T-helper 17 cell (primary cell): Measurements from ENCODE around the gene CRB2. TPM values are rescaled to one million over a fixed set of nuclear protein-coding genes. Genes with fewer than 3 reads are reported as not detected.

Experiments
- ATAC-seq: fragments of 150-1000 bp; cut with Tn5 transposase; 2 replicates; pipeline ENCODE4 v1.10.0; 2021; ENCODE audit warnings: mild to moderate bottlenecking, moderate library complexity
- DNase-seq, 3 donors: peaks; one replicate each; pipeline versions ENCODE4 v3.0.0 to v3.0.0-alpha.2; 2020 to 2021
- H3K9me3 ChIP-seq: one replicate; pipeline ENCODE4 v1.7.0; 2013; ENCODE audit warnings: low read length, mild to moderate bottlenecking; ENCODE audit not compliant: control insufficient read depth, poor library complexity, severe bottlenecking
- H3K27ac Mint-ChIP-seq: one replicate; pipeline ENCODE4 v1.8.0; 2022; ENCODE audit warnings: mild to moderate bottlenecking, moderate library complexity, mixed read lengths
- H3K27me3 Mint-ChIP-seq: one replicate; pipeline ENCODE4 v1.8.0; 2022; ENCODE audit warnings: mixed read lengths
- H3K36me3 Mint-ChIP-seq: one replicate; pipeline ENCODE4 v1.8.0; 2022; ENCODE audit warnings: low read depth, mixed read lengths
- H3K4me1 Mint-ChIP-seq: one replicate; pipeline ENCODE4 v1.8.0; 2022; ENCODE audit warnings: mild to moderate bottlenecking, mixed read lengths
- H3K4me3 Mint-ChIP-seq: one replicate; pipeline ENCODE4 v1.8.0; 2022; ENCODE audit warnings: mild to moderate bottlenecking, moderate library complexity, mixed read lengths
- total RNA-seq, 4 donors: library from RNA in 2 of 4; stranded (reverse) in 2 of 4; gene quantifications; one replicate each; pipeline ENCODE4 v1.2.3 and lab custom pipeline; 2022 to 2026

The CRB2 gene
- total RNA-seq, 2 donors from 2014 or later = not detected

DNA sequence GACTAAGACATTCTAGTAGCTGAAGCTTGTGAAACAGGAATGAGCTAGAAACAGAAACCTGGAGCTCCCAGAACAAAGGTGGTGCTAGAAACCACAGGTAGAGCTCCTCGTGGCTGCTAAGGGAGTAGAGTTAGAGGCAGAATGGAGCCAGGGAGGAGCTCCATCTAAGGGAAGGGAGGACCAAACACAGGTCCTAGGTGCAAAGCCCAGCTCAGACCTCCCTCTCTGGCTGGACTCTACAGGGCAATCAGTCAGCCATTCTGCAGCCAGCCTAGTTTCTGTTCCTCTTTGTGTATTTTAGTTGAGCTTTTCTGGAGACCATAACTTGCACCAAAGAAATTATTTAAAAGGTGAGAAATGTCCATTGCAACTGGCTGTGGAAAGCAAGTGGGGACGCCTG lies 70.4 kb downstream of the CRB2 start:
- H3K9me3 ChIP-seq = no peaks in the 10 kb centered on the region
- no peak overlapping the region for H3K27ac Mint-ChIP-seq
- H3K4me1 Mint-ChIP-seq = peaks cover 2% of the 10 kb centered on the region
- DNase-seq = no peak
- H3K36me3 Mint-ChIP-seq = peaks cover 9% of the 10 kb centered on the region
- no peak overlapping the region for H3K4me3 Mint-ChIP-seq
- ATAC-seq = no peak
- H3K27me3 Mint-ChIP-seq = no peaks in the 10 kb centered on the region

Other genes starting within 250 kb of the CRB2 start
- gene STRBP, start 87.6 kb upstream of the CRB2 start, total RNA-seq = 10 to 100 TPM; 11.1 to 15.4 TPM